Measurements from ENCODE around the gene MEMO1. TPM values are rescaled to one million over a fixed set of nuclear protein-coding genes. Genes with fewer than 3 reads are reported as not detected.

Gene MEMO1
- total and polyA plus RNA-seq, 2 donors (not counting 3 experiments of a cell fraction or from before 2014, with no cell fraction given) = 38.6 to 56.2 TPM

- POLR2A ChIA-PET = no interaction called here
- FAIRE-seq (no peak), DNase-seq (ENCODE audit: low read depth, low spot score) (no peak)
Observed at GRCh38 chr2:31822587-31822986, 188.2 kb downstream of the MEMO1 start.

More at GRCh38 chr2:31822587-31822986, 188.2 kb downstream of the MEMO1 start:
- TF ChIP-seq JUN (IDR thresholded peaks at IDR 0.05; ENCODE audit: borderline replicate concordance, insufficient read depth, insufficient read length, low read depth) = no peak
- no peak for TF ChIP-seq FOS (IDR thresholded peaks at IDR 0.05; ENCODE audit: borderline replicate concordance, insufficient read depth, low read length)
- no peak for TF ChIP-seq MAX (IDR thresholded peaks at IDR 0.05; ENCODE audit: insufficient read depth, insufficient read length)
- TF ChIP-seq MYC (IDR thresholded peaks at IDR 0.05; ENCODE audit: low read depth, low read length) = no peak
- no peak for TF ChIP-seq POLR2A (IDR thresholded peaks at IDR 0.05; ENCODE audit: low read depth, low read length)
- Histone ChIP-seq H3K27ac (ENCODE audit: insufficient read depth, low read depth, low read length) (no peak overlapping the region), H3K9me3 (replicated peaks; ENCODE audit: control insufficient read depth, insufficient read depth, low read length) (no peaks in the 10 kb centered on the region), H3K36me3 (ENCODE audit: control insufficient read depth in 2 of 2, extremely low read depth in 1 of 2, insufficient read depth in 2 of 2, low read length in 2 of 2) (no peaks in the 10 kb centered on the region), H3K4me3 (replicated peaks in 1 of 3; ENCODE audit: insufficient read depth in 1 of 3, low read depth in 1 of 3, low read length in 3 of 3) (no peak overlapping the region), H3K9me1 (replicated peaks; ENCODE audit: control insufficient read depth, extremely low read depth, insufficient read depth, low read length) (no peaks in the 10 kb centered on the region), H3K79me2 (ENCODE audit: control insufficient read depth, insufficient read depth, low read length) (no peaks in the 10 kb centered on the region), H3K27me3 (ENCODE audit: control insufficient read depth in 2 of 2, insufficient read depth in 2 of 2, low read length in 2 of 2) (no peaks in the 10 kb centered on the region), H2AFZ (ENCODE audit: low read depth, low read length) (no peak overlapping the region), H3K4me2 (ENCODE audit: insufficient read depth, low read length) (no peak overlapping the region), H3K9ac (replicated peaks; ENCODE audit: extremely low read depth, insufficient read depth, low read length) (no peak overlapping the region), H4K20me1 (replicated peaks; ENCODE audit: control insufficient read depth, extremely low read depth, insufficient read depth, low read length) (no peaks in the 10 kb centered on the region), H3K4me1 (ENCODE audit: control insufficient read depth, extremely low read depth, insufficient read depth, low read length) (no peaks in the 10 kb centered on the region)
- intact Hi-C loops (cut with micrococcal nuclease) = no loop called here
- BruUV-seq (replicated peaks) = no TSS peak
- dilution Hi-C loops (cut with MboI; ENCODE audit: extremely low pct_ligation_motif_present, low sequenced_read_pairs) = no loop called here
- CTCF ChIA-PET = no interaction called here

Other genes with a start within 250 kb of the MEMO1 start
- 77.5 and 83.4 TPM in 2 replicates for gene DPY30, start 28.8 kb upstream of the MEMO1 start, total RNA-seq
- 61.3 and 78.4 TPM in 2 replicates for gene DPY30, start 28.8 kb upstream of the MEMO1 start, polyA plus RNA-seq
- 23.0 and 24.9 TPM in 2 replicates for gene SPAST, start 52.5 kb upstream of the MEMO1 start, total RNA-seq
- 3.6 and 4.7 TPM in 2 replicates for gene SPAST, start 52.5 kb upstream of the MEMO1 start, polyA plus RNA-seq
- 15.5 and 16.5 TPM in 2 replicates for gene SLC30A6, start 154.9 kb upstream of the MEMO1 start, total RNA-seq
- 10.0 and 12.7 TPM in 2 replicates for gene SLC30A6, start 154.9 kb upstream of the MEMO1 start, polyA plus RNA-seq

Measured in endothelial cell of umbilical vein (primary cell).